Neutrophil (primary cell): ENCODE results near the gene ASPM.
A peak's percentile ranks its signal among the peaks of the same experiment; 100 is the strongest.

ENCODE experiments used
- H3K27ac ChIP-seq: fragments of 200-600 bp; sonication (generic); 2 replicates; pipeline ENCODE4 v1.5.1; 2016; ENCODE audit warnings: mild to moderate bottlenecking, moderate library complexity
- H3K27me3 ChIP-seq: fragments of 200-600 bp; sonication (generic); 2 replicates; pipeline ENCODE4 v1.6.0; 2016; ENCODE audit warnings: mild to moderate bottlenecking
- H3K36me3 ChIP-seq: fragments of 200-600 bp; sonication (generic); 2 replicates; pipeline ENCODE4 v1.5.1; 2017
- H3K4me1 ChIP-seq, 2 experiments: fragments of 200-600 bp in 1 of 2; sonication (generic) in 1 of 2; 1 replicate in 1 of 2; 2 replicates in 1 of 2; pipeline versions ENCODE4 v1.5.1 to v1.6.1; 2013 to 2016; ENCODE audit warnings: low read depth in 1 of 2, low read length in 1 of 2, mild to moderate bottlenecking in 1 of 2, moderate library complexity in 1 of 2; ENCODE audit not compliant: control insufficient read depth in 1 of 2, insufficient read depth in 1 of 2
- H3K4me3 ChIP-seq, 2 experiments: fragments of 200-600 bp in 1 of 2; sonication (generic) in 1 of 2; 1 replicate in 1 of 2; 2 replicates in 1 of 2; pipeline ENCODE4 v1.5.1; 2013 to 2016; ENCODE audit warnings: low read depth in 1 of 2, low read length in 1 of 2, mild to moderate bottlenecking in 1 of 2, moderate library complexity in 1 of 2
- H3K9me3 ChIP-seq: fragments of 200-600 bp; sonication (generic); 2 replicates; pipeline ENCODE4 v1.5.1; 2016
- TF ChIP-seq, protein P1 (sequence below): fragments of 200-600 bp; sonication (generic); IDR thresholded peaks from 2 replicates; pipeline ENCODE4 v1.5.1; 2016; ENCODE audit warnings: antibody characterized with exemption

The ASPM gene

DNA sequence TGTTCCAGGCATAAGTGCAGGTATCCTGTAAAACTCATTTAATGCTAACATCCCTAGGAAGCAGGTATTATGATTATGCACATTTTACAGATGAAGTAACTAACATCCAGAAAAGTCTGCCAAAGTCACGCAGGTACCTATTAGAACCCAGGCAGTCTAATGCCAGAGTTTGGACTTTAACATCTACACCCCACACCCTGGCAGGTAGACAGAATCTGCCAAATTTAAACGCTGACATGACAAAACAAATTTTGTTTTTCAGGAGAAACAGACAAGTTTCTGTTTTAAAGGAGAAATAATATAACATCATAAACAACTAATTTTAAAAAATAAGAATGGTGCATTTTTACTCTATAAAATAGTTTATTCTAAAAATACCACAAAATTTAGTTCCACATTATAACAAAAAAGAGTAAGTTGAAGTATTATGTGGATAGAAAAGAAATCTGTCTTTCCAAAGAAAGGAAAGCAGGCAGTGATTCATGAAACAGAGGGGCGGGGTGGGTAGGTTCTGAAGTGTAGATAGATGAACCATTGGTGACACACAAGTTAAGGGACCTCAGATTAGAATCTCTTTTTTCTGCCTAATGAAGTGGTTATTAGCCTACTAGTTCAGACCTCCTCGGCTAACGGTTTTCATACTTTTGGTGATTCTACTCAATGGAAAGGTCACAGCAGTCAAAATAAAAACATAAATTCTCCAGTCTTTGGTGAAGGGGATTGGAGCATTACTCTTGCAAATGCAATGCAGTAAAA lies 1.7 kb downstream of the ASPM start:
- no peaks in the 10 kb centered on the region for H3K9me3 ChIP-seq
- H3K27me3 ChIP-seq, result no peaks in the 10 kb centered on the region
- TF ChIP-seq, protein P1, sequence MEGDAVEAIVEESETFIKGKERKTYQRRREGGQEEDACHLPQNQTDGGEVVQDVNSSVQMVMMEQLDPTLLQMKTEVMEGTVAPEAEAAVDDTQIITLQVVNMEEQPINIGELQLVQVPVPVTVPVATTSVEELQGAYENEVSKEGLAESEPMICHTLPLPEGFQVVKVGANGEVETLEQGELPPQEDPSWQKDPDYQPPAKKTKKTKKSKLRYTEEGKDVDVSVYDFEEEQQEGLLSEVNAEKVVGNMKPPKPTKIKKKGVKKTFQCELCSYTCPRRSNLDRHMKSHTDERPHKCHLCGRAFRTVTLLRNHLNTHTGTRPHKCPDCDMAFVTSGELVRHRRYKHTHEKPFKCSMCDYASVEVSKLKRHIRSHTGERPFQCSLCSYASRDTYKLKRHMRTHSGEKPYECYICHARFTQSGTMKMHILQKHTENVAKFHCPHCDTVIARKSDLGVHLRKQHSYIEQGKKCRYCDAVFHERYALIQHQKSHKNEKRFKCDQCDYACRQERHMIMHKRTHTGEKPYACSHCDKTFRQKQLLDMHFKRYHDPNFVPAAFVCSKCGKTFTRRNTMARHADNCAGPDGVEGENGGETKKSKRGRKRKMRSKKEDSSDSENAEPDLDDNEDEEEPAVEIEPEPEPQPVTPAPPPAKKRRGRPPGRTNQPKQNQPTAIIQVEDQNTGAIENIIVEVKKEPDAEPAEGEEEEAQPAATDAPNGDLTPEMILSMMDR, result no peak
- no peak overlapping the region for H3K4me3 ChIP-seq
- no peak overlapping the region for H3K27ac ChIP-seq
- peaks cover 24 to 30% of the 10 kb centered on the region in 2 experiments for H3K4me1 ChIP-seq
- H3K36me3 ChIP-seq, result no peaks in the 10 kb centered on the region

DNA sequence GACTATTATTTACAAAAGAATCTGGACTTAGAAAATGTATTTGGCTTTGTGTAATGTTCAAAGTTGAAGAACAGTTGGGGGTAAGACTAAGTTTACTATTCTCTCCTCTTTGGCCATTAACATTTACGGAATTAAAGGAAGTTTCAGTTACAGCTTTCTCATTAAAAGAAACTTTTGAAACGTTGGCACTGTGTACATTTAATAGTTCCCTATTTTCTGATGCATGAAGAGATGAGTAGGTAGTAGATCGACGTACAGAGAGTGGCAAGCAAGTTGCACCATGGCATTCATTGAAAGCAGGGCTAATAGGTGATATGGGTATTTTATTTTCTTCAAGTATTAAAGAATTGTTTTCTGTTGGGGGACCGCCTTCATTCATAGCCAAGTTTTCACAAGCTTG lies 3.2 kb downstream of the ASPM start:
- no peak overlapping the region for H3K4me3 ChIP-seq
- H3K4me1 ChIP-seq, result peaks cover 24 to 30% of the 10 kb centered on the region in 2 experiments
- H3K27ac ChIP-seq, result peak overlapping the region; percentile 3
- no peaks in the 10 kb centered on the region for H3K9me3 ChIP-seq
- TF ChIP-seq, protein P1, result no peak
- H3K36me3 ChIP-seq, result peaks cover 8% of the 10 kb centered on the region
- no peaks in the 10 kb centered on the region for H3K27me3 ChIP-seq

- Histone ChIP-seq H3K9me3 (no peaks in the 10 kb centered on the region), H3K36me3 (peaks cover 17% of the 10 kb centered on the region), H3K4me3 (no peak overlapping the region), H3K4me1 (peaks cover 21 to 24% of the 10 kb centered on the region in 2 experiments), H3K27ac (no peak overlapping the region), H3K27me3 (no peaks in the 10 kb centered on the region)
- TF ChIP-seq, protein P1, result no peak
Observed at GRCh38 chr1:197141575-197141974, 4.9 kb downstream of the ASPM start.

DNA sequence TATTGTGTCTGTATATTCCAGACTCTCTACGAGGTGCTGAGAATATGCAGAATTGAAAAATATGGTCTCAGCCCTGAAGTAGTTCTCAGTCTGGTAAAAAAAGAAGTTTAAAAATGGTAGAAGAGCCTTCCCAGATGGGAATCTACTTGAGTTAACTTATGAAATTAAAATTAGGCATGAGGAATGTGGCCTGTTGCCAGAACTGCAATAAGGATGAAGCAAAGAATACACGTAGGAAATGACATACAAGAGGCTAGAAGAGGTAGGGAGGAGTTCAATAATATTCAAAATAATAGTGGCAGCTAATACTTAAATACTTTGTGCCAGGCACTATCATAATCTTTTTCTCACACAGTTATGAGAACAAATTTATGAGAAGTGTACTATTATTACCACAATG lies 6.3 kb downstream of the ASPM start:
- TF ChIP-seq, protein P1, result no peak
- Histone ChIP-seq H3K9me3 (no peaks in the 10 kb centered on the region), H3K27ac (no peak overlapping the region), H3K27me3 (no peaks in the 10 kb centered on the region), H3K4me3 (no peak overlapping the region), H3K36me3 (peaks cover 19% of the 10 kb centered on the region), H3K4me1 (peaks cover 7 to 14% of the 10 kb centered on the region in 2 experiments)

GRCh38 chr1:197139169-197139568 lies 7.3 kb downstream of the ASPM start:
- peaks cover 27% of the 10 kb centered on the region for H3K36me3 ChIP-seq
- H3K27ac ChIP-seq, result no peak overlapping the region
- H3K4me3 ChIP-seq, result no peak overlapping the region
- peaks cover 4 to 6% of the 10 kb centered on the region in 2 experiments for H3K4me1 ChIP-seq
- no peaks in the 10 kb centered on the region for H3K9me3 ChIP-seq
- H3K27me3 ChIP-seq, result no peaks in the 10 kb centered on the region
- TF ChIP-seq, protein P1, result no peak
